ENCODE results near the gene LAMA3. TPM values are rescaled to one million over a fixed set of nuclear protein-coding genes. Genes with fewer than 3 reads are reported as not detected.

The LAMA3 gene
- total RNA-seq, 2 donors from 2014 or later: 0.58 to 1.3 TPM

GRCh38 chr18:23682045-23682444 lies 7.2 kb upstream of the LAMA3 start:
- Histone ChIP-seq H3K27me3 (ENCODE audit: control insufficient read depth, insufficient read depth, low read length, poor library complexity, severe bottlenecking) (peaks cover 18% of the 10 kb centered on the region), H3K9me3 (ENCODE audit: control insufficient read depth, low read length) (no peaks in the 10 kb centered on the region), H3K4me3 (ENCODE audit: low read length) (no peak overlapping the region), H3K9ac (ENCODE audit: extremely low read depth, low read length, poor library complexity, severe bottlenecking) (no peak overlapping the region), H3K36me3 (ENCODE audit: control insufficient read depth, insufficient read depth, low read length) (no peaks in the 10 kb centered on the region), H3K27ac (ENCODE audit: low read depth, low read length) (no peak overlapping the region), H3K4me1 (ENCODE audit: control insufficient read depth, insufficient read depth, low read length) (no peaks in the 10 kb centered on the region)
- no peak overlapping the region for H3K4me3 Mint-ChIP-seq
- H3K27ac Mint-ChIP-seq: no peak overlapping the region
- WGBS, 2 experiments (ENCODE audit: insufficient coverage in 1 of 2, insufficient read length in 1 of 2): 90 to 100% methylated on average over 1 to 2 of the region's 2 CpGs
- H3K27me3 Mint-ChIP-seq (ENCODE audit: insufficient read depth): peaks cover 26% of the 10 kb centered on the region
- no peak for TF ChIP-seq CTCF (conservative IDR thresholded peaks at IDR 0.05)
- no peaks in the 10 kb centered on the region for H3K9me3 Mint-ChIP-seq
- no peaks in the 10 kb centered on the region for H3K4me1 Mint-ChIP-seq
- no peak for DNase-seq
- no peaks in the 10 kb centered on the region for H3K36me3 Mint-ChIP-seq (ENCODE audit: low read depth)

GRCh38 chr18:23682472-23682871 lies 6.8 kb upstream of the LAMA3 start:
- Histone ChIP-seq H3K27me3 (ENCODE audit: control insufficient read depth, insufficient read depth, low read length, poor library complexity, severe bottlenecking) (peaks cover 22% of the 10 kb centered on the region), H3K4me1 (ENCODE audit: control insufficient read depth, insufficient read depth, low read length) (no peaks in the 10 kb centered on the region), H3K9ac (ENCODE audit: extremely low read depth, low read length, poor library complexity, severe bottlenecking) (no peak overlapping the region), H3K9me3 (ENCODE audit: control insufficient read depth, low read length) (no peaks in the 10 kb centered on the region), H3K36me3 (ENCODE audit: control insufficient read depth, insufficient read depth, low read length) (no peaks in the 10 kb centered on the region), H3K27ac (ENCODE audit: low read depth, low read length) (no peak overlapping the region), H3K4me3 (ENCODE audit: low read length) (no peak overlapping the region)
- WGBS, 2 experiments (ENCODE audit: insufficient coverage in 1 of 2, insufficient read length in 1 of 2): 100% methylated on average over 1 of the region's 1 CpG
- no peak for DNase-seq
- no peak for TF ChIP-seq CTCF (conservative IDR thresholded peaks at IDR 0.05)
- H3K4me1 Mint-ChIP-seq: no peaks in the 10 kb centered on the region
- no peak overlapping the region for H3K27ac Mint-ChIP-seq
- no peaks in the 10 kb centered on the region for H3K9me3 Mint-ChIP-seq
- peaks cover 31% of the 10 kb centered on the region for H3K27me3 Mint-ChIP-seq (ENCODE audit: insufficient read depth)
- no peak overlapping the region for H3K4me3 Mint-ChIP-seq
- H3K36me3 Mint-ChIP-seq (ENCODE audit: low read depth): no peaks in the 10 kb centered on the region

- 87 to 100% methylated on average over 3 of the region's 3 CpGs for WGBS, 2 experiments (ENCODE audit: insufficient coverage in 1 of 2, insufficient read length in 1 of 2)
- Histone ChIP-seq H3K27me3 (ENCODE audit: control insufficient read depth, insufficient read depth, low read length, poor library complexity, severe bottlenecking) (peaks cover 29% of the 10 kb centered on the region), H3K4me3 (ENCODE audit: low read length) (no peak overlapping the region), H3K9ac (ENCODE audit: extremely low read depth, low read length, poor library complexity, severe bottlenecking) (no peak overlapping the region), H3K27ac (ENCODE audit: low read depth, low read length) (no peak overlapping the region), H3K36me3 (ENCODE audit: control insufficient read depth, insufficient read depth, low read length) (no peaks in the 10 kb centered on the region), H3K9me3 (ENCODE audit: control insufficient read depth, low read length) (no peaks in the 10 kb centered on the region), H3K4me1 (ENCODE audit: control insufficient read depth, insufficient read depth, low read length) (no peaks in the 10 kb centered on the region)
- Mint-ChIP-seq H3K27ac (no peak overlapping the region), H3K36me3 (ENCODE audit: low read depth) (no peaks in the 10 kb centered on the region), H3K4me1 (no peaks in the 10 kb centered on the region), H3K9me3 (no peaks in the 10 kb centered on the region), H3K4me3 (no peak overlapping the region), H3K27me3 (ENCODE audit: insufficient read depth) (peaks cover 35% of the 10 kb centered on the region)
- no peak for TF ChIP-seq CTCF (conservative IDR thresholded peaks at IDR 0.05)
- DNase-seq: no peak
These were observed 6.1 kb upstream of the LAMA3 start for GRCh38 chr18:23683155-23683554.

Measured in endodermal cell (in vitro differentiated cells).